BLaER1 treated with 17β-estradiol and CSF1 and Interleukin-3, amounts not matched to agents 10 nM and 100 nM (cell line): Measurements from ENCODE around the gene CCDC33.
A peak's percentile ranks its signal among the peaks of the same experiment; 100 is the strongest.

Experiments
- H3K27ac ChIP-seq, 11 experiments: shearing (Covaris generic); formaldehyde crosslinking; 2 replicates each; pipeline ENCODE4 v1.8.1; 2022
- H3K27me3 ChIP-seq, 11 experiments: shearing (Covaris generic); formaldehyde crosslinking; 2 replicates each; pipeline ENCODE4 v1.8.1; 2022
- H3K36me3 ChIP-seq, 11 experiments: shearing (Covaris generic); formaldehyde crosslinking; 2 replicates each; pipeline ENCODE4 v1.8.1; 2022
- H3K4me1 ChIP-seq, 10 experiments: shearing (Covaris generic); formaldehyde crosslinking; 2 replicates each; pipeline ENCODE4 v1.8.1; 2022
- H3K4me2 ChIP-seq, 11 experiments: shearing (Covaris generic); formaldehyde crosslinking; 2 replicates each; pipeline ENCODE4 v1.8.1; 2022
- H3K4me3 ChIP-seq, 10 experiments: shearing (Covaris generic); formaldehyde crosslinking; 2 replicates each; pipeline ENCODE4 v1.8.1; 2022
- H3K9ac ChIP-seq, 11 experiments: shearing (Covaris generic); formaldehyde crosslinking; 2 replicates each; pipeline ENCODE4 v1.8.1; 2022
- H3K9me3 ChIP-seq, 11 experiments: shearing (Covaris generic); formaldehyde crosslinking; replicated peaks in 1 of 11; 2 replicates each; pipeline ENCODE4 v1.8.1; 2022
- H4K20me1 ChIP-seq, 11 experiments: shearing (Covaris generic); formaldehyde crosslinking; 2 replicates each; pipeline ENCODE4 v1.8.1; 2022
- Cebpa-rat ChIP-seq, 11 experiments: shearing (Covaris generic); IDR thresholded peaks; 2 replicates each; pipeline ENCODE4 v1.8.1; 2022

Gene CCDC33

DNA sequence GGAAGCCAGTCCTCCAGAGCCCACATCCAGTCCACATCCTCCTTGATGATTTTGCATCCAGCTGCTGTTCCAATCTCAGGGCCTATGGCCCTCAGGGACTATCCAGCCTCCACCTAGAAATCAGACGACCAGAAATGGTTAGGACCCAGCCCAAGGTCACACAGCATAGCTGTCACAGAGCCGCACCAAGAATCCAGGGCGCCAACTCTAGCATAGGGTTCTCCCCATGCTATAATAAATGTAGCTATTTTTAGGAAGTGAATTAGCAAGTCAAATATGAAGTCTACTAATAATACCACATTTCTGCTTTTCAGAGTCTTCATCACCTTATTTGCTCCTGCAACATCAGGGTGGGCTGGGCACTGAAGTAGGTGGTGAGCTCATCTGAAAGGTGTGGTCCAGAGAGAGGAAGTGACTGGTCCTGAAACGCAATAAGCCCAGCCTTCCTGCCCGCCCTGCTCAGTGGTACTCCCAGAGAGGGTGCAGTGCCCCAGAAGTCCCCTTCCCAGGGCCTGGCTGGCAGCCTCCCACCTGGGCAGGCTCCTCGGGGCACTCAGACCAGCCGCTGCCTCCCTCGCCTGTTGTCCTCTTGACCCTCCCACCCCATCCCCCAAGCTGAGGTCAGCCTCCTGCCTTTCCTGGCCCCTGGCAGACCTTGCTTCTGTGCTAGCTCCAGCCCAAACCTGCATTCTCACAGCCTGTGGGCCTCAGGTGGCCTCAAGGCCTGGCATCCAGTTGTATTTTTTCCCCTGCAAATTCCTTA, 148.9 kb downstream of the CCDC33 start:
- no peaks in the 10 kb centered on the region for H3K9me3 ChIP-seq
- peak overlapping the region; percentile 59 to 83 (median 75) for H3K4me2 ChIP-seq
- H4K20me1 ChIP-seq, result no peaks in the 10 kb centered on the region; a peak in 1 of 22 replicates
- no peaks in the 10 kb centered on the region for H3K36me3 ChIP-seq
- peaks cover 37 to 80% (median 69%) of the 10 kb centered on the region in 10 experiments for H3K4me1 ChIP-seq
- no peaks in the 10 kb centered on the region for H3K27me3 ChIP-seq
- peak overlapping the region in 6 of 11 experiments; percentile 13 to 68 (median 32); a peak in 9 of 22 replicates for H3K27ac ChIP-seq
- no peak for TF ChIP-seq Cebpa-rat (IDR thresholded peaks at IDR 0.05)
- no peak overlapping the region for H3K4me3 ChIP-seq
- peak overlapping the region in 2 of 11 experiments; percentile 22 to 41; a peak in 2 of 22 replicates for H3K9ac ChIP-seq

DNA sequence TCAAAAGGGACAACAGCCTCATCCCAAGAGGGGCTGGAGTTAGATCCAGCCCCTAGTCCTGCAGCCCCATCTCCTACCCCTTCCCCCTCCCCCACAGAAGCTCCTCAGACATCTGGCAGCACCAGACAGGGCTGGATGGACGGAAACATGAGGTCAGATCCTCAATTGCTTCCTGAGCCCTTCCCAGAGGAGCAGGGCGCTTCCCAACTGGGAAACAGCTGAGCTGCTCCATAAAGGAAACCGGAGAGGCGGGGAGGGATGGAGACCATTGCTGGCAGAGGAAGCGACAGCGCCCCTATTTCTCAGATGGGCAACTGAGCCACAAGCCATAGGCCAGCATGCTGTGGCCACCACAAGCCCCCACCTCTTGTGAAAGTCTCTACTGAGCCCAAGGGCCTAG, 149.6 kb downstream of the CCDC33 start:
- Histone ChIP-seq H3K4me1 (peaks cover 42 to 87% (median 76%) of the 10 kb centered on the region in 10 experiments), H3K36me3 (no peaks in the 10 kb centered on the region), H3K4me2 (peak overlapping the region; percentile 59 to 83 (median 75)), H3K9me3 (no peaks in the 10 kb centered on the region), H3K27ac (peak overlapping the region in 4 of 11 experiments; percentile 14 to 68 (median 32); a peak in 5 of 22 replicates), H3K4me3 (no peak overlapping the region), H3K9ac (peak overlapping the region in 3 of 11 experiments; percentile 7 to 41 (median 22); a peak in 3 of 22 replicates), H3K27me3 (no peaks in the 10 kb centered on the region), H4K20me1 (no peaks in the 10 kb centered on the region; a peak in 1 of 22 replicates)
- TF ChIP-seq Cebpa-rat (IDR thresholded peaks at IDR 0.05), result no peak
